ENCODE results near the gene TRAPPC4. TPM values are rescaled to one million over a fixed set of nuclear protein-coding genes. Genes with fewer than 3 reads are reported as not detected.
"Not testable (repeated sequence)": the region's sequence is repeated elsewhere in the genome, so short reads cannot be mapped to it uniquely, and the experiment has no call there.

Gene TRAPPC4
- total and polyA plus RNA-seq, 2 experiments from 2014 or later: 96.1 to 175 TPM

DNA sequence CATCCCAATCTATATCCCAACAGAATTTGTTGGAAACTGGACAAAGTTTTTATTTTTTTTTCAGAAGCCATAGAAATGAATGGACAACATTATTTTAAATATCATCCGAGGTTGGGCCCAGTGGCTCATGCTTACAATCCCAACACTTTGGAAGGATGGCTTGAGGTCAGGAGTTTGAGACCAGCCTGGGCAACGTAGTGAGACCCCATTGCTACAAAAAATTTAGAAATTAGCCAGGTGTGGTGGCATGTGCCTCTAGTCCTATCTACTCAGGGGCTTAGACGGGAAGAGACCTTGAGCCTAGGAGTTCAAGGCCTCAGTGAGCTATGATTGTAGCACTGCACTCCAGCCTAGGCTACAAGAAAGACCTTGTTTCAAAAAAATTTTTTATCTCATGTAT is 16.2 kb downstream of the TRAPPC4 start:
- H3K27ac ChIP-seq: no peak overlapping the region
- no peak overlapping the region for H3K4me2 ChIP-seq
- no peak overlapping the region for H2AFZ ChIP-seq
- no peak for TF ChIP-seq CTCF (IDR thresholded peaks at IDR 0.05; ENCODE audit: poor library complexity)
- TF ChIP-seq EZH2 (IDR thresholded peaks at IDR 0.05; ENCODE audit: borderline replicate concordance): no peak
- no peak for TF ChIP-seq EZH2phosphoT487 (IDR thresholded peaks at IDR 0.05; ENCODE audit: low read depth, severe bottlenecking, unreplicated experiment)
- H4K20me1 ChIP-seq (ENCODE audit: insufficient read depth, poor library complexity, severe bottlenecking): no peaks in the 10 kb centered on the region
- H3K79me2 ChIP-seq: peaks cover 8% of the 10 kb centered on the region
- no peak for DNase-seq (ENCODE audit: low spot score)
- H3K36me3 ChIP-seq (replicated peaks; ENCODE audit: insufficient read depth, low read depth): no peaks in the 10 kb centered on the region
- H3K9me3 ChIP-seq (ENCODE audit: low read depth): no peaks in the 10 kb centered on the region
- no peaks in the 10 kb centered on the region for H3K27me3 ChIP-seq
- no peak overlapping the region for H3K4me3 ChIP-seq
- WGBS (ENCODE audit: low lambda C conversion rate, missing lambda C conversion rate): 92% methylated on average over 3 of the region's 3 CpGs
- H3K4me1 ChIP-seq (ENCODE audit: insufficient read depth): peaks cover 3% of the 10 kb centered on the region
- H3K9me2 ChIP-seq (replicated peaks; ENCODE audit: insufficient read depth): no peaks in the 10 kb centered on the region

GRCh38 chr11:119038884-119039283 is 20.3 kb downstream of the TRAPPC4 start:
- DNase-seq (ENCODE audit: low spot score): no peak
- 94% methylated on average over 5 of the region's 5 CpGs for WGBS (ENCODE audit: low lambda C conversion rate, missing lambda C conversion rate)
- no peaks in the 10 kb centered on the region for H3K4me1 ChIP-seq (ENCODE audit: insufficient read depth)
- H3K36me3 ChIP-seq (replicated peaks; ENCODE audit: insufficient read depth, low read depth): no peaks in the 10 kb centered on the region
- no peaks in the 10 kb centered on the region for H3K9me3 ChIP-seq (ENCODE audit: low read depth)
- no peak overlapping the region for H3K27ac ChIP-seq
- no peak for TF ChIP-seq CTCF (IDR thresholded peaks at IDR 0.05; ENCODE audit: poor library complexity)
- H3K9me2 ChIP-seq (replicated peaks; ENCODE audit: insufficient read depth): no peaks in the 10 kb centered on the region
- no peak overlapping the region for H3K4me2 ChIP-seq
- no peaks in the 10 kb centered on the region for H3K27me3 ChIP-seq
- no peaks in the 10 kb centered on the region for H3K79me2 ChIP-seq
- no peaks in the 10 kb centered on the region for H4K20me1 ChIP-seq (ENCODE audit: insufficient read depth, poor library complexity, severe bottlenecking)
- H3K4me3 ChIP-seq: no peak overlapping the region
- no peak overlapping the region for H2AFZ ChIP-seq

DNA sequence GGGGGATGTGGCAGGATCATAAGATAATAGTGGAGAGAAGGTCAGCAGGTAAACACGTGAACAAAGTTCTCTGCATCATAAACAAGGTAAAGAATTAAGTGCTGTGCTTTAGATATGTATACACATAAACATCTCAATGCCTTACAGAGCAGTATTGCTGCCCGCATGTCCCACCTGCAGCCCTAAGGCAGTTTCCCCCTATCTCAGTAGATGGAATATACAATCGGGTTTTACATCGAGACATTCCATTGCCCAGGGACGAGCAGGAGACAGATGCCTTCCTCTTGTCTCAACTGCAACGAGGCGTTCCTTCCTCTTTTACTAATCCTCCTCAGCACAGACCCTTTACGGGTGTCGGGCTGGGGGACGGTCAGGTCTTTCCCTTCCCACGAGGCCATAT is 20.9 kb downstream of the TRAPPC4 start:
- not testable (repeated sequence) for H3K4me1 ChIP-seq (ENCODE audit: insufficient read depth); H4K20me1 ChIP-seq (ENCODE audit: insufficient read depth, poor library complexity, severe bottlenecking); H3K27ac ChIP-seq; H2AFZ ChIP-seq; H3K4me3 ChIP-seq; H3K79me2 ChIP-seq; DNase-seq (ENCODE audit: low spot score); H3K4me2 ChIP-seq; H3K36me3 ChIP-seq (replicated peaks; ENCODE audit: insufficient read depth, low read depth); H3K27me3 ChIP-seq; H3K9me3 ChIP-seq (ENCODE audit: low read depth); H3K9me2 ChIP-seq (replicated peaks; ENCODE audit: insufficient read depth)
- 42% methylated on average over 11 of the region's 11 CpGs for WGBS (ENCODE audit: low lambda C conversion rate, missing lambda C conversion rate)

GRCh38 chr11:119041821-119042514 is 23.4 kb downstream of the TRAPPC4 start:
- H4K20me1 ChIP-seq (ENCODE audit: insufficient read depth, poor library complexity, severe bottlenecking): no peaks in the 10 kb centered on the region
- H3K36me3 ChIP-seq (replicated peaks; ENCODE audit: insufficient read depth, low read depth): no peaks in the 10 kb centered on the region
- no peaks in the 10 kb centered on the region for H3K79me2 ChIP-seq
- 79% methylated on average over 4 of the region's 4 CpGs for whole genome bisulfite sequencing (ENCODE audit: low lambda C conversion rate, missing lambda C conversion rate)
- H3K4me2 ChIP-seq: no peak overlapping the region
- H3K9me2 ChIP-seq (replicated peaks; ENCODE audit: insufficient read depth): no peaks in the 10 kb centered on the region
- TF ChIP-seq CTCF (IDR thresholded peaks at IDR 0.05; ENCODE audit: poor library complexity): no peak
- no peak for TF ChIP-seq EZH2 (IDR thresholded peaks at IDR 0.05; ENCODE audit: borderline replicate concordance)
- TF ChIP-seq EZH2phosphoT487 (IDR thresholded peaks at IDR 0.05; ENCODE audit: low read depth, severe bottlenecking, unreplicated experiment): no peak
- no peaks in the 10 kb centered on the region for H3K9me3 ChIP-seq (ENCODE audit: low read depth)
- no peak overlapping the region for H3K27ac ChIP-seq
- no peaks in the 10 kb centered on the region for H3K4me1 ChIP-seq (ENCODE audit: insufficient read depth)
- no peak overlapping the region for H3K4me3 ChIP-seq
- no peaks in the 10 kb centered on the region for H3K27me3 ChIP-seq
- DNase-seq (ENCODE audit: low spot score): no peak
- H2AFZ ChIP-seq: no peak overlapping the region

Data from hepatocyte (in vitro differentiated cells).